ENCODE results near the gene IL34.

Gene IL34

GRCh38 chr16:70702624-70703023 is 56.3 kb downstream of the IL34 start:
- TF ChIP-seq CTCF (conservative IDR thresholded peaks at IDR 0.05), result no peak
- H3K27ac ChIP-seq, result no peak overlapping the region

- H3K27ac ChIP-seq, result no peak overlapping the region
- no peak for TF ChIP-seq CTCF (conservative IDR thresholded peaks at IDR 0.05)
These were observed 56.9 kb downstream of the IL34 start for GRCh38 chr16:70703041-70703834.

GRCh38 chr16:70703835-70704381 is 57.5 kb downstream of the IL34 start:
- no peak overlapping the region for H3K27ac ChIP-seq
- no peak for TF ChIP-seq CTCF (conservative IDR thresholded peaks at IDR 0.05)

GRCh38 chr16:70704586-70704985 is 58.2 kb downstream of the IL34 start:
- no peak overlapping the region for H3K27ac ChIP-seq
- no peak for TF ChIP-seq CTCF (conservative IDR thresholded peaks at IDR 0.05)

- no peak overlapping the region for H3K27ac ChIP-seq
- TF ChIP-seq CTCF (conservative IDR thresholded peaks at IDR 0.05), result no peak
These were observed 58.7 kb downstream of the IL34 start for GRCh38 chr16:70705056-70705455.

- H3K27ac ChIP-seq, result no peak overlapping the region
- TF ChIP-seq CTCF (conservative IDR thresholded peaks at IDR 0.05), result no peak
These were observed 60.6 kb downstream of the IL34 start for GRCh38 chr16:70706948-70707465.

GRCh38 chr16:70708366-70709246 is 62.2 kb downstream of the IL34 start:
- H3K27ac ChIP-seq, result no peak overlapping the region
- TF ChIP-seq CTCF (conservative IDR thresholded peaks at IDR 0.05), result no peak

All from VCaP (cell line).